Breast epithelium (tissue), 3 donors: ENCODE results near the gene RDX.
A peak's percentile ranks its signal among the peaks of the same experiment; 100 is the strongest.

Experiments used
- POLR2A ChIP-seq: fragments of 450-650 bp; IDR thresholded peaks from one replicate; pipeline ENCODE4 v1.6.1; 2016; ENCODE audit warnings: antibody characterized with exemption, mild to moderate bottlenecking, moderate library complexity
- POLR2AphosphoS5 ChIP-seq, 3 donors: sonication (generic); formaldehyde crosslinking; IDR thresholded peaks; one replicate each; pipeline ENCODE4 v1.6.1; 2017; ENCODE audit warnings: antibody characterized with exemption in 3 of 3
- TF ChIP-seq, protein P1 (sequence below), 3 donors: fragments of 450-650 bp; IDR thresholded peaks; one replicate each; pipeline ENCODE4 v1.5.1; 2016 to 2017; ENCODE audit warnings: antibody characterized with exemption in 3 of 3, mild to moderate bottlenecking in 3 of 3, moderate library complexity in 3 of 3

DNA sequence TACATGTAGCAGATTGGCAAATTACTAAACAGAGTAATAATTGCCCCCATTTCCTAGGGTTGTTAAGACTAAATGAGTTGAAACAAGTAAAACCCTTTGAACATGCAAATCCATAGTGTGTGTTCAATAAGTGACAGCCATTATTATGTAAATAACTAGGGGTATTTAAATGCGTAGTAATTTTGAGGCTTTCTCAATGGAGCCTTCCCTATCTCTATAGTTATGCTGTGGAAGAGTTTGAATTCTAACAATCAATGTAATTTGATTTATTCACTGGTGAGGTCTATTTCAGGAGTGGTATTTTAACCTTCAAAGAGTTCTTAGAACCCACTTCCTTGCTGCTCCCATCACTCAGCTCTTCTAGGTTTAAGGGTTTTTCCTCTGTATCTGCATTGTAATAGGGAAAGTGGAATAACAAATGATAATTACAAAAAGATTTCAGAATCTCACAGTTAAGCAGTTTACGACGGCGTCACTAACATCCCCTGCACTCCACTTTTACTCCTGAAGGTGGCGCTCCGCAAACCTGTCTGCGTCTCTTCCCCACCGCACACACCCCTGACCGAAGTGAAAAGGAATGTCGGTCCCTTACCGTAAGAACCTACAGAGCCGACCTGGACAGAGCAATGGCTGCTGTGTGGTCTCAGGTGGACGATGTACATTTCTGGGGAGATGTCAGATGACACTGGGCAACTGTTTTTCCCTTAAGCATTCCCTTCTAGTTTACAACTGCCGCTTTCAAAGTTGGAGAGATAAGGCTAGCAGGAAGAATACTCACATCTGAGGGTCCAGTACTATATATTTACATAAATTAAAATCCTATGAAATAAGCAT, 122.4 kb downstream of the RDX start:
- TF ChIP-seq, protein P1, sequence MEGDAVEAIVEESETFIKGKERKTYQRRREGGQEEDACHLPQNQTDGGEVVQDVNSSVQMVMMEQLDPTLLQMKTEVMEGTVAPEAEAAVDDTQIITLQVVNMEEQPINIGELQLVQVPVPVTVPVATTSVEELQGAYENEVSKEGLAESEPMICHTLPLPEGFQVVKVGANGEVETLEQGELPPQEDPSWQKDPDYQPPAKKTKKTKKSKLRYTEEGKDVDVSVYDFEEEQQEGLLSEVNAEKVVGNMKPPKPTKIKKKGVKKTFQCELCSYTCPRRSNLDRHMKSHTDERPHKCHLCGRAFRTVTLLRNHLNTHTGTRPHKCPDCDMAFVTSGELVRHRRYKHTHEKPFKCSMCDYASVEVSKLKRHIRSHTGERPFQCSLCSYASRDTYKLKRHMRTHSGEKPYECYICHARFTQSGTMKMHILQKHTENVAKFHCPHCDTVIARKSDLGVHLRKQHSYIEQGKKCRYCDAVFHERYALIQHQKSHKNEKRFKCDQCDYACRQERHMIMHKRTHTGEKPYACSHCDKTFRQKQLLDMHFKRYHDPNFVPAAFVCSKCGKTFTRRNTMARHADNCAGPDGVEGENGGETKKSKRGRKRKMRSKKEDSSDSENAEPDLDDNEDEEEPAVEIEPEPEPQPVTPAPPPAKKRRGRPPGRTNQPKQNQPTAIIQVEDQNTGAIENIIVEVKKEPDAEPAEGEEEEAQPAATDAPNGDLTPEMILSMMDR (IDR thresholded peaks at IDR 0.05) = peak; percentile 16 to 57 (median 36)
- TF ChIP-seq POLR2AphosphoS5 (IDR thresholded peaks at IDR 0.05) (no peak), POLR2A (no peak)
